ENCODE measurements around the gene C13orf42. TPM values are rescaled to one million over a fixed set of nuclear protein-coding genes. Genes with fewer than 3 reads are reported as not detected.

C13orf42 gene
- total and polyA plus RNA-seq, 10 of the 15 experiments (the other 5 are each of a cell fraction or from before 2014, with no cell fraction given): not detected

GRCh38 chr13:51151463-51151862, 40.4 kb upstream of the C13orf42 start:
- WGBS (ENCODE audit: insufficient coverage, insufficient replicate concordance, low lambda C conversion rate, missing lambda C conversion rate): 0% methylated on average over 1 of the region's 1 CpG
- CTCF ChIA-PET: interaction anchor here (0.7 to 2.8 kb wide), 2 partner anchors 11 to 135 kb away, joined by 3 to 7 read pairs; no protein-coding TSS in a partner anchor
- no TSS peak for BruUV-seq (replicated peaks)
- Histone ChIP-seq H3K27me3 (replicated peaks in 1 of 2; ENCODE audit: control insufficient read depth in 2 of 2, insufficient read depth in 2 of 2, low read length in 1 of 2) (peaks cover 3 to 6% of the 10 kb centered on the region in 2 experiments; a peak in 2 of 4 replicates), H2AFZ (ENCODE audit: control insufficient read depth, low read depth, low read length) (no peak overlapping the region), H3K9me3 (replicated peaks; ENCODE audit: control insufficient read depth, insufficient read depth, low read length) (no peaks in the 10 kb centered on the region), H3K4me1 (ENCODE audit: control insufficient read depth, insufficient read depth, low read length) (no peaks in the 10 kb centered on the region), H3K4me2 (ENCODE audit: control insufficient read depth, insufficient read depth) (no peak overlapping the region), H3K27ac (ENCODE audit: control insufficient read depth, insufficient read depth) (no peak overlapping the region), H4K20me1 (ENCODE audit: control insufficient read depth, insufficient read depth) (no peaks in the 10 kb centered on the region), H3K36me3 (ENCODE audit: control insufficient read depth in 2 of 2, insufficient read depth in 2 of 2, low read length in 1 of 2) (no peaks in the 10 kb centered on the region), H3K79me2 (ENCODE audit: control insufficient read depth, insufficient read depth, low read length) (no peaks in the 10 kb centered on the region), H3K4me3 (no peak overlapping the region), H3K9ac (ENCODE audit: control insufficient read depth, insufficient read depth, low read length) (no peak overlapping the region)
- in situ Hi-C loops (cut with MboI): no loop called here
- no peak for FAIRE-seq
- DNase-seq (ENCODE audit: low read depth, low spot score): no peak
- RAD21 ChIA-PET (ENCODE audit: unreplicated experiment): no interaction called here
- POLR2A ChIA-PET: no interaction called here
- intact Hi-C loops (cut with micrococcal nuclease; ENCODE audit: unreplicated experiment): no loop called here
- no peak for ATAC-seq
- TF ChIP-seq NKRF (conservative IDR thresholded peaks at IDR 0.05) (no peak), CEBPZ (IDR thresholded peaks at IDR 0.05; ENCODE audit: low read depth, low read length) (no peak), RELA (IDR thresholded peaks at IDR 0.05; ENCODE audit: borderline replicate concordance, partially characterized antibody) (no peak), FOS (IDR thresholded peaks at IDR 0.05; ENCODE audit: borderline replicate concordance, extremely low read depth, insufficient read length) (no peak), RUNX3 (IDR thresholded peaks at IDR 0.05; ENCODE audit: low read length) (no peak)
- SMC1A ChIA-PET (ENCODE audit: uncharacterized antibody, unreplicated experiment): no interaction called here

Data from GM12878 (cell line).